ENCODE results near the gene RNF152. TPM values are rescaled to one million over a fixed set of nuclear protein-coding genes. Genes with fewer than 3 reads are reported as not detected.

The RNF152 gene
- total and polyA plus RNA-seq, 2 of the 13 experiments (the other 11 are each of a cell fraction or from before 2014, with no cell fraction given) = 0.04 TPM; not detected in 1

DNA sequence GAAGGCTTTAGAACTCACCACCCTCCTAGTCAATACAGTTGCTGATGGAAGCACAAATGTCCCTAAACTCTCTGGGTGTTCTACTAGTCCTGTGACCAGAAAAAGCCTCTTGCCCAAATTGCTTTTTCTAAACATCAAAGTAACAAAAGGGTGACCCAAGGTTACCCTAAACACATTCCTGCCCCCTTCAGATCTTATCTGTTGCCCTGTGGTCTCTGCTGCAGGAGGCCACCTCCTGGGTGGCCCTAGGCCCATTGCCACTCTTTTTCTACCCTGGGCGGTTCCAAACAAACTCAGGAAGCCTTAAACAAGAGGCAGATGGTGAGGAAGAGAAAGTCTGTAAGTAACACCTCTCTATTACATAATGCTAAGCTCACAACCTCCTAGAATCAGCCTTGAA, 3.3 kb downstream of the RNF152 start:
- Histone ChIP-seq H3K79me2 (ENCODE audit: insufficient read depth, low read length) (no peaks in the 10 kb centered on the region), H3K4me3 (replicated peaks in 1 of 3; ENCODE audit: insufficient read depth in 1 of 3, low read depth in 2 of 3, low read length in 3 of 3) (no peak overlapping the region), H3K9me3 (ENCODE audit: low read length) (no peaks in the 10 kb centered on the region), H2AFZ (ENCODE audit: low read length) (no peak overlapping the region), H4K20me1 (ENCODE audit: insufficient read depth, low read length) (no peaks in the 10 kb centered on the region), H3K4me1 (ENCODE audit: insufficient read depth, low read length) (no peaks in the 10 kb centered on the region), H3K36me3 (replicated peaks in 1 of 2; ENCODE audit: control insufficient read depth in 1 of 2, insufficient read depth in 2 of 2, low read length in 2 of 2) (no peaks in the 10 kb centered on the region), H3K9ac (ENCODE audit: insufficient read depth, low read depth, low read length) (no peak overlapping the region), H3K27ac (ENCODE audit: extremely low read length, insufficient read depth, low read length) (no peak overlapping the region), H3K27me3 (ENCODE audit: control insufficient read depth in 1 of 2, insufficient read depth in 2 of 2, low read length in 2 of 2) (peaks cover 5 to 26% of the 10 kb centered on the region in 2 experiments; a peak in 4 of 5 replicates), H3K4me2 (ENCODE audit: low read depth, low read length) (no peak overlapping the region)
- TF ChIP-seq NFYB (CRISPR knock-in tag; IDR thresholded peaks at IDR 0.05) = no peak
- DNase-seq (ENCODE audit: low spot score) = no peak
- ChIA-PET CTCF (ENCODE audit: low intra/inter-chr PET ratio, low total read pairs) (no interaction called here), POLR2A (no interaction called here)
- 29% methylated on average over 1 of the region's 1 CpG for WGBS (ENCODE audit: low lambda C conversion rate)
- intact Hi-C loops (cut with micrococcal nuclease; ENCODE audit: unreplicated experiment) (no loop called here), in situ Hi-C loops (cut with HindIII; ENCODE audit: extremely low pct_ligation_motif_present, low pct_unique_long_range_greater_than_20kb) (no loop called here)
- BruUV-seq (replicated peaks) = no TSS peak
- no peak for FAIRE-seq
- no peak for ATAC-seq

GRCh38 chr18:61888622-61889021, 4.2 kb downstream of the RNF152 start:
- ATAC-seq (no peak), DNase-seq (ENCODE audit: low spot score) (no peak), FAIRE-seq (no peak)
- no TSS peak for BruUV-seq (replicated peaks)
- Histone ChIP-seq H3K4me3 (replicated peaks in 1 of 3; ENCODE audit: insufficient read depth in 1 of 3, low read depth in 2 of 3, low read length in 3 of 3) (no peak overlapping the region), H2AFZ (ENCODE audit: low read length) (no peak overlapping the region), H4K20me1 (ENCODE audit: insufficient read depth, low read length) (no peaks in the 10 kb centered on the region), H3K9me3 (ENCODE audit: low read length) (no peaks in the 10 kb centered on the region), H3K79me2 (ENCODE audit: insufficient read depth, low read length) (no peaks in the 10 kb centered on the region), H3K27ac (ENCODE audit: extremely low read length, insufficient read depth, low read length) (no peak overlapping the region), H3K27me3 (ENCODE audit: control insufficient read depth in 1 of 2, insufficient read depth in 2 of 2, low read length in 2 of 2) (peaks cover 3 to 24% of the 10 kb centered on the region in 2 experiments; a peak in 4 of 5 replicates), H3K9ac (ENCODE audit: insufficient read depth, low read depth, low read length) (no peak overlapping the region), H3K4me2 (ENCODE audit: low read depth, low read length) (no peak overlapping the region), H3K36me3 (replicated peaks in 1 of 2; ENCODE audit: control insufficient read depth in 1 of 2, insufficient read depth in 2 of 2, low read length in 2 of 2) (no peaks in the 10 kb centered on the region), H3K4me1 (ENCODE audit: insufficient read depth, low read length) (no peaks in the 10 kb centered on the region)
- ChIA-PET CTCF (ENCODE audit: low intra/inter-chr PET ratio, low total read pairs) (no interaction called here), POLR2A (no interaction called here)
- TF ChIP-seq ATF7 (IDR thresholded peaks at IDR 0.05) (peak; percentile 87), ATF7 (CRISPR knock-in tag; IDR thresholded peaks at IDR 0.05) (no peak), CREB1 (IDR thresholded peaks at IDR 0.05) (peak; percentile 94), CREB1 (CRISPR knock-in tag; IDR thresholded peaks at IDR 0.05) (no peak), TCF7L2 (IDR thresholded peaks at IDR 0.05; ENCODE audit: low read depth, low read length) (no peak), CHD2 (IDR thresholded peaks at IDR 0.05; ENCODE audit: low read depth, low read length) (no peak), MEIS2 (CRISPR knock-in tag; IDR thresholded peaks at IDR 0.05) (no peak)
- TF ChIP-seq, protein P1, sequence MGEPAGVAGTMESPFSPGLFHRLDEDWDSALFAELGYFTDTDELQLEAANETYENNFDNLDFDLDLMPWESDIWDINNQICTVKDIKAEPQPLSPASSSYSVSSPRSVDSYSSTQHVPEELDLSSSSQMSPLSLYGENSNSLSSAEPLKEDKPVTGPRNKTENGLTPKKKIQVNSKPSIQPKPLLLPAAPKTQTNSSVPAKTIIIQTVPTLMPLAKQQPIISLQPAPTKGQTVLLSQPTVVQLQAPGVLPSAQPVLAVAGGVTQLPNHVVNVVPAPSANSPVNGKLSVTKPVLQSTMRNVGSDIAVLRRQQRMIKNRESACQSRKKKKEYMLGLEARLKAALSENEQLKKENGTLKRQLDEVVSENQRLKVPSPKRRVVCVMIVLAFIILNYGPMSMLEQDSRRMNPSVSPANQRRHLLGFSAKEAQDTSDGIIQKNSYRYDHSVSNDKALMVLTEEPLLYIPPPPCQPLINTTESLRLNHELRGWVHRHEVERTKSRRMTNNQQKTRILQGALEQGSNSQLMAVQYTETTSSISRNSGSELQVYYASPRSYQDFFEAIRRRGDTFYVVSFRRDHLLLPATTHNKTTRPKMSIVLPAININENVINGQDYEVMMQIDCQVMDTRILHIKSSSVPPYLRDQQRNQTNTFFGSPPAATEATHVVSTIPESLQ (CRISPR knock-in tag; conservative IDR thresholded peaks at IDR 0.05) = no peak
- intact Hi-C loops (cut with micrococcal nuclease; ENCODE audit: unreplicated experiment) = no loop called here
- in situ Hi-C loops (cut with HindIII; ENCODE audit: extremely low pct_ligation_motif_present, low pct_unique_long_range_greater_than_20kb) = no loop called here
- 23% methylated on average over 5 of the region's 5 CpGs for WGBS (ENCODE audit: low lambda C conversion rate)
